GM18907 (cell line): ENCODE results near the gene OR2T3.
"Not testable (repeated sequence)": the region's sequence is repeated elsewhere in the genome, so short reads cannot be mapped to it uniquely, and the experiment has no call there.

Experiments used
- ATAC-seq: cut with Tn5 transposase; IDR thresholded peaks from one replicate; pipeline ENCODE4 v1.9.1; 2021; ENCODE audit warnings: mild to moderate bottlenecking, moderate library complexity; ENCODE audit not compliant: unreplicated experiment

Gene OR2T3

GRCh38 chr1:248459117-248459516, 14.0 kb upstream of the OR2T3 start:
- not testable (repeated sequence) for ATAC-seq

GRCh38 chr1:248471154-248471553, 2.0 kb upstream of the OR2T3 start:
- no peak for ATAC-seq

- ATAC-seq = not testable (repeated sequence)
Observed at GRCh38 chr1:248472111-248472510, 1.0 kb upstream of the OR2T3 start.

GRCh38 chr1:248475660-248476059, 2.5 kb downstream of the OR2T3 start:
- ATAC-seq = not testable (repeated sequence)

GRCh38 chr1:248481686-248482579, 8.8 kb downstream of the OR2T3 start:
- peak; percentile 89 for ATAC-seq

GRCh38 chr1:248488289-248488688, 15.1 kb downstream of the OR2T3 start, which contains the start of gene OR2T5:
Gene OR2T5, plus strand, starts transcription at chr1:248488589. Its CDS starts 0 bp downstream, at chr1:248488589.
- not testable (repeated sequence) for ATAC-seq

GRCh38 chr1:248496661-248497060, 23.5 kb downstream of the OR2T3 start:
- ATAC-seq = not testable (repeated sequence)

- ATAC-seq = not testable (repeated sequence)
Observed at GRCh38 chr1:248500305-248501035, 27.3 kb downstream of the OR2T3 start.

GRCh38 chr1:248507773-248508172, 34.6 kb downstream of the OR2T3 start, which contains the start of gene OR2G6:
Gene OR2G6, plus strand, starts transcription at chr1:248508073. Its CDS starts 13,574 bp downstream, at chr1:248521647.
- not testable (repeated sequence) for ATAC-seq

GRCh38 chr1:248510217-248510616, 37.1 kb downstream of the OR2T3 start:
- peak; percentile 71 for ATAC-seq

GRCh38 chr1:248521856-248522255, 48.7 kb downstream of the OR2T3 start:
- ATAC-seq = no peak
